HepG2 (cell line): Measurements from ENCODE around the gene CLDN9. TPM values are rescaled to one million over a fixed set of nuclear protein-coding genes. Genes with fewer than 3 reads are reported as not detected.

Experiments
- ATAC-seq: fragments of 200-7000 bp; cut with Tn5 transposase; 3 replicates; pipeline ENCODE4 v1.9.1; 2020; ENCODE audit warnings: mild to moderate bottlenecking, moderate library complexity
- BruUV-seq: library from RNA; stranded (reverse); fragments of 400-500 nt; replicated peaks from 2 replicates; lab custom pipeline; 2021; lab: Mats Ljungman, UMichigan
- CTCF ChIA-PET: fragments of 300-600 bp; formaldehyde crosslinking; extraction: SDS; loops from one replicate; lab custom pipeline; 2021; ENCODE audit warnings: low total read pairs, inconsistent platforms, low intra/inter-chr PET ratio; lab: Yijun Ruan, JAX
- POLR2A ChIA-PET: fragments of 350-600 bp; sonication (Branson Sonifier 250); formaldehyde crosslinking; loops from one replicate; lab custom pipeline; 2020; ENCODE audit warnings: antibody characterized with exemption, inconsistent platforms; lab: Yijun Ruan, JAX
- DNase-seq: peaks from one replicate; pipeline ENCODE4 v3.0.0-alpha.2; 2015; ENCODE audit warnings: low spot score
- FAIRE-seq: peaks from 3 replicates; lab custom pipeline; 2011; peaks lifted over from hg19 to GRCh38; lab: Jason Lieb, UNC
- H2AFZ ChIP-seq: one replicate; pipeline ENCODE4 v1.6.1; 2011; ENCODE audit warnings: low read length, inconsistent platforms
- H3K27ac ChIP-seq: fragments of 300-600 bp; 3 replicates; pipeline ENCODE4 v1.8.0; 2011; ENCODE audit warnings: mixed run types, mild to moderate bottlenecking, mixed read lengths, low read length, inconsistent platforms; ENCODE audit not compliant: insufficient read depth; ENCODE audit errors: extremely low read length
- H3K27me3 ChIP-seq, 2 experiments: fragments of 200-600 bp in 1 of 2; 2 replicates in 1 of 2; 3 replicates in 1 of 2; pipeline versions ENCODE4 v1.6.0 to v1.8.0; 2011; ENCODE audit warnings: low read length in 2 of 2, mild to moderate bottlenecking in 2 of 2, moderate library complexity in 2 of 2, inconsistent platforms in 1 of 2; ENCODE audit not compliant: insufficient read depth in 2 of 2, control insufficient read depth in 1 of 2
- H3K36me3 ChIP-seq, 2 experiments: fragments of 200-600 bp in 1 of 2; replicated peaks in 1 of 2; 2 replicates in 1 of 2; 3 replicates in 1 of 2; pipeline versions ENCODE4 v1.5.1 to v1.8.0; 2011; ENCODE audit warnings: low read length in 2 of 2, inconsistent platforms in 1 of 2; ENCODE audit not compliant: insufficient read depth in 2 of 2, control insufficient read depth in 1 of 2
- H3K4me1 ChIP-seq: 2 replicates; pipeline ENCODE4 v1.5.1; 2012; ENCODE audit warnings: low read length, inconsistent platforms; ENCODE audit not compliant: insufficient read depth
- H3K4me2 ChIP-seq: 2 replicates; pipeline ENCODE4 v1.6.0; 2011; ENCODE audit warnings: low read depth, low read length, inconsistent platforms
- H3K4me3 ChIP-seq, 3 experiments: fragments of 200-600 bp in 1 of 3; sonication (generic), shearing (Covaris generic) in 1 of 3; replicated peaks in 1 of 3; 2 replicates each; pipeline ENCODE4 v1.5.1; 2011 to 2016; ENCODE audit warnings: low read length in 3 of 3, inconsistent platforms in 2 of 3, low read depth in 2 of 3, mild to moderate bottlenecking in 2 of 3, control low read depth in 1 of 3, mixed read lengths in 1 of 3; ENCODE audit not compliant: insufficient read depth in 1 of 3
- H3K79me2 ChIP-seq: one replicate; pipeline ENCODE4 v1.6.1; 2011; ENCODE audit warnings: low read length, inconsistent platforms; ENCODE audit not compliant: insufficient read depth
- H3K9ac ChIP-seq: 2 replicates; pipeline ENCODE4 v1.6.0; 2011; ENCODE audit warnings: mild to moderate bottlenecking, low read depth, low read length, inconsistent platforms; ENCODE audit not compliant: insufficient read depth
- H3K9me3 ChIP-seq: 2 replicates; pipeline ENCODE4 v1.5.1; 2012; ENCODE audit warnings: mild to moderate bottlenecking, low read length
- H4K20me1 ChIP-seq: 2 replicates; pipeline ENCODE4 v1.6.0; 2011; ENCODE audit warnings: inconsistent platforms, mild to moderate bottlenecking, low read length, moderate library complexity; ENCODE audit not compliant: insufficient read depth
- ATF1 ChIP-seq: IDR thresholded peaks from 2 replicates; pipeline ENCODE4 v1.6.1; 2016; ENCODE audit warnings: mild to moderate bottlenecking, control low read depth
- FOXC1 ChIP-seq: sonication (generic); formaldehyde crosslinking; IDR thresholded peaks from 2 replicates; pipeline ENCODE4 v1.8.0; 2022; ENCODE audit warnings: mild to moderate bottlenecking, missing genetic modification reagents, borderline replicate concordance
- HNF1B ChIP-seq: sonication (generic); formaldehyde crosslinking; IDR thresholded peaks from 2 replicates; pipeline ENCODE4 v1.5.1; 2020; ENCODE audit warnings: mild to moderate bottlenecking, moderate library complexity, missing genetic modification reagents
- HNF4A ChIP-seq: sonication (generic); formaldehyde crosslinking; IDR thresholded peaks from 2 replicates; pipeline ENCODE4 v1.4.0; 2020; ENCODE audit warnings: missing genetic modification reagents
- KAT8 ChIP-seq: IDR thresholded peaks from 2 replicates; pipeline ENCODE4 v1.6.1; 2016; ENCODE audit warnings: missing genetic modification reagents, missing compliant biosample characterization
- NFE2L1 ChIP-seq: sonication (generic); formaldehyde crosslinking; IDR thresholded peaks from 2 replicates; pipeline ENCODE4 v1.4.0; 2020; ENCODE audit warnings: missing genetic modification reagents, mild to moderate bottlenecking, borderline replicate concordance
- RXRB ChIP-seq: IDR thresholded peaks from 2 replicates; pipeline ENCODE4 v1.6.1; 2016; ENCODE audit warnings: borderline replicate concordance, missing genetic modification reagents, missing compliant biosample characterization
- SIX1 ChIP-seq: sonication (generic); formaldehyde crosslinking; IDR thresholded peaks from 2 replicates; pipeline ENCODE4 v1.4.0; 2020; ENCODE audit warnings: missing genetic modification reagents, borderline replicate concordance
- TAF1 ChIP-seq: sonication (generic); formaldehyde crosslinking; IDR thresholded peaks from 2 replicates; pipeline ENCODE4 v1.4.0; 2020; ENCODE audit warnings: missing genetic modification reagents
- ZNF264 ChIP-seq: sonication (generic); formaldehyde crosslinking; IDR thresholded peaks from 2 replicates; pipeline ENCODE4 v1.4.0; 2020; ENCODE audit warnings: missing genetic modification reagents
- ZNF331 ChIP-seq: sonication (generic); formaldehyde crosslinking; IDR thresholded peaks from 2 replicates; pipeline ENCODE4 v1.4.0; 2020; ENCODE audit warnings: missing genetic modification reagents
- ZNF496 ChIP-seq: sonication (generic); formaldehyde crosslinking; IDR thresholded peaks from 2 replicates; pipeline ENCODE4 v1.8.1; 2023; ENCODE audit warnings: mild to moderate bottlenecking, moderate library complexity, missing genetic modification reagents; ENCODE audit not compliant: insufficient replicate concordance
- ZSCAN25 ChIP-seq: sonication (generic); formaldehyde crosslinking; IDR thresholded peaks from 2 replicates; pipeline ENCODE4 v1.8.0; 2022; ENCODE audit warnings: mild to moderate bottlenecking, missing genetic modification reagents
- WGBS: methylation state at CpG from one replicate; pipeline ENCODE4 v1.1.6; 2017; ENCODE audit warnings: low lambda C conversion rate; 5-methylcytosine and 5-hydroxymethylcytosine counted together
- in situ Hi-C: cut with HindIII; loops from 2 replicates; pipeline ENCODE4 v1.10.0; 2017; ENCODE audit warnings: low pct_unique_long_range_greater_than_20kb; ENCODE audit not compliant: extremely low pct_ligation_motif_present
- intact Hi-C: fragments of 100-400 bp; cut with micrococcal nuclease; formaldehyde crosslinking; loops from one replicate; pipeline ENCODE4 v1.10.0; 2022; ENCODE audit not compliant: unreplicated experiment
- polyA plus RNA-seq, 8 experiments: library from polyadenylated mRNA; depleted of rRNA in 3 of 8; stranded (reverse) in 7 of 8; unstranded in 1 of 8; fragments of >200 nt; fragmentation: Illumina TruSeq in 4 of 8; extraction: Trizol in 4 of 8; gene quantifications; 2 replicates each; pipeline versions ENCODE4 v1.2.1 to v1.2.3, GENCODE V29; 2011 to 2016; ENCODE audit warnings: low read depth in 4 of 8, missing spikeins in 1 of 8, mixed read lengths in 1 of 8; ENCODE audit not compliant: insufficient read depth in 1 of 8
- total RNA-seq, 5 experiments: library from RNA; depleted of rRNA; stranded (reverse); fragments of >200 nt; fragmentation: Illumina TruSeq; extraction: Trizol; gene quantifications; 2 replicates each; pipeline ENCODE4 v1.2.3, GENCODE V29; 2016; ENCODE audit warnings: low read depth in 1 of 5
- TF ChIP-seq, protein P1 (sequence below): sonication (generic); formaldehyde crosslinking; conservative IDR thresholded peaks from 2 replicates; pipeline ENCODE4 v1.4.0; 2020; ENCODE audit warnings: mild to moderate bottlenecking, missing genetic modification reagents, moderate library complexity

CLDN9 gene
- total and polyA plus RNA-seq, 2 of the 13 experiments (the other 11 are each of a cell fraction or from before 2014, with no cell fraction given), result 0.15 to 0.26 TPM

DNA sequence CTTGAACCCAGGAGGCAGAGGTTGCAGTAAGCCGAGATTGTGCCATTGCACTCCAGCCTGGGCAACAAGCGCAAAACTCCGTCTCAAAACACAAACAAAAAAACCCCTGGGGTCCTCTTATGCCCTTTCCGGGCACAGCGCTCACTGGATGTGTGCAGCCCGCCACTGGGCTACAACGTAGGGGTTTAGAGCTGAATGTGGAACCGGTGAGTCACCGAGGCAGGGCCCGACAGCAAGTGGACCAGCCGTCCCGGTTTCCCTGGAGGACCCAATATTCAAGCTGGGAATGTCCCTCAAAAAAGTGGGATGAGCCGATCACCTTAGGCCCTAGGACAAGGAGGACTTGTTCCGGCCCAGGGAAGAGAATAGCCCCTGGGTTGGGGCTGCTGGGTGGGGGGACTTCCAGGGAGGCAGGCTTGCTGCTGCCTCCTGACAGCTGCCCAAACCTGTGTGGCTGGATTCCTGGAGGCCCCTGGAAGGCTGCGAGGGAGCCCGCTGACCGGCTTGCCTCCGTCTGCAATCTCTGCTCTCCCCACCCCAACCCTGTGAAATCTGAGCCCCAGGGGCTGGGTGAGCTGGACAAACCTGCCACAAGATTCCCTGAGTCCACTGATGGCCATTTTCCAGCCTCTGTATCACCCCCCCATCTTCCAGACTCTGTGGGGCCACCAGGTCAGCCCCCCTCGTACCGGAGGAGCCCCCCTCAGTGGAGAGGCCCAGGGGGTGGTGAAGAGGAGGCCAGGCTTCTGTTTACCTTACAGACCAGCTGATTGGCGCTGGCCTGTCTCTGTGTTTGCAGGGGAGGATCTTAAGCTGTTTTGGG is 2.9 kb upstream of the CLDN9 start:
- Histone ChIP-seq H3K4me1 (peaks cover 97% of the 10 kb centered on the region), H3K27me3 (peaks cover 7 to 22% of the 10 kb centered on the region in 2 experiments; a peak in 4 of 5 replicates), H4K20me1 (no peaks in the 10 kb centered on the region), H3K4me2 (peak overlapping the region; percentile 88), H3K79me2 (no peaks in the 10 kb centered on the region), H3K9ac (peak overlapping the region; percentile 38; the same call in 1 of the 2 replicates), H2AFZ (no peak overlapping the region), H3K4me3 (peak overlapping the region in 2 of 3 experiments; percentile 35 to 69; a peak in 3 of 6 replicates), H3K27ac (peak overlapping the region; percentile 40), H3K9me3 (no peaks in the 10 kb centered on the region), H3K36me3 (no peaks in the 10 kb centered on the region)
- ATAC-seq (peak; percentile 35), DNase-seq (no peak), FAIRE-seq (no peak)
- ChIA-PET POLR2A (interaction anchor here (0.8 to 14.2 kb wide), 6 partner anchors 13 to 125 kb away, joined by 3 to 750 read pairs (median 4); partner anchors contain the start of genes CLDN6, HCFC1R1, THOC6 and TNFRSF12A), CTCF (no interaction called here)
- in situ Hi-C loops, result no loop called here
- no TSS peak for BruUV-seq
- intact Hi-C loops, result no loop called here
- WGBS, result 22% methylated on average over 17 of the region's 21 CpGs
- TF ChIP-seq NFE2L1 (CRISPR knock-in tag) (no peak), ZNF331 (CRISPR knock-in tag) (0 out of 2 replicates have a peak, but pooled peaks have one; percentile 14), HNF1B (peak; percentile 48; the same call in 1 of the 2 replicates), KAT8 (CRISPR knock-in tag) (0 out of 2 replicates have a peak, but pooled peaks have one; percentile 29), ATF1 (CRISPR knock-in tag) (no peak), HNF4A (CRISPR knock-in tag) (peak; percentile 3; the same call in 1 of the 2 replicates), SIX1 (CRISPR knock-in tag) (peak; percentile 76; the same call in 1 of the 2 replicates), RXRB (CRISPR knock-in tag) (0 out of 2 replicates have a peak, but pooled peaks have one; percentile 16), ZSCAN25 (peak; percentile 45; the same call in 1 of the 2 replicates), FOXC1 (CRISPR knock-in tag) (no peak), ZNF496 (CRISPR knock-in tag) (no peak), TAF1 (CRISPR knock-in tag) (0 out of 2 replicates have a peak, but pooled peaks have one; percentile 19), ZNF264 (CRISPR knock-in tag) (no peak)
- TF ChIP-seq, protein P1, sequence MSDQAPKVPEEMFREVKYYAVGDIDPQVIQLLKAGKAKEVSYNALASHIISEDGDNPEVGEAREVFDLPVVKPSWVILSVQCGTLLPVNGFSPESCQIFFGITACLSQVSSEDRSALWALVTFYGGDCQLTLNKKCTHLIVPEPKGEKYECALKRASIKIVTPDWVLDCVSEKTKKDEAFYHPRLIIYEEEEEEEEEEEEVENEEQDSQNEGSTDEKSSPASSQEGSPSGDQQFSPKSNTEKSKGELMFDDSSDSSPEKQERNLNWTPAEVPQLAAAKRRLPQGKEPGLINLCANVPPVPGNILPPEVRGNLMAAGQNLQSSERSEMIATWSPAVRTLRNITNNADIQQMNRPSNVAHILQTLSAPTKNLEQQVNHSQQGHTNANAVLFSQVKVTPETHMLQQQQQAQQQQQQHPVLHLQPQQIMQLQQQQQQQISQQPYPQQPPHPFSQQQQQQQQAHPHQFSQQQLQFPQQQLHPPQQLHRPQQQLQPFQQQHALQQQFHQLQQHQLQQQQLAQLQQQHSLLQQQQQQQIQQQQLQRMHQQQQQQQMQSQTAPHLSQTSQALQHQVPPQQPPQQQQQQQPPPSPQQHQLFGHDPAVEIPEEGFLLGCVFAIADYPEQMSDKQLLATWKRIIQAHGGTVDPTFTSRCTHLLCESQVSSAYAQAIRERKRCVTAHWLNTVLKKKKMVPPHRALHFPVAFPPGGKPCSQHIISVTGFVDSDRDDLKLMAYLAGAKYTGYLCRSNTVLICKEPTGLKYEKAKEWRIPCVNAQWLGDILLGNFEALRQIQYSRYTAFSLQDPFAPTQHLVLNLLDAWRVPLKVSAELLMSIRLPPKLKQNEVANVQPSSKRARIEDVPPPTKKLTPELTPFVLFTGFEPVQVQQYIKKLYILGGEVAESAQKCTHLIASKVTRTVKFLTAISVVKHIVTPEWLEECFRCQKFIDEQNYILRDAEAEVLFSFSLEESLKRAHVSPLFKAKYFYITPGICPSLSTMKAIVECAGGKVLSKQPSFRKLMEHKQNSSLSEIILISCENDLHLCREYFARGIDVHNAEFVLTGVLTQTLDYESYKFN (CRISPR knock-in tag), result peak; percentile 54; the same call in 1 of the 2 replicates
